CD14-positive monocyte (primary cell): ENCODE results near the gene TSHZ1. TPM values are rescaled to one million over a fixed set of nuclear protein-coding genes. Genes with fewer than 3 reads are reported as not detected.

Source experiments
- DNase-seq, 3 donors: peaks; one replicate each; pipeline ENCODE4 v3.0.0-alpha.2; 2011 to 2022
- H2AFZ ChIP-seq: 2 replicates; pipeline ENCODE4 v1.6.0; 2012; ENCODE audit warnings: mild to moderate bottlenecking, low read depth, low read length, inconsistent platforms; ENCODE audit not compliant: insufficient read depth, poor library complexity, severe bottlenecking
- H3K27ac ChIP-seq, 2 donors: 1 replicate in 1 of 2; 2 replicates in 1 of 2; pipeline ENCODE4 v1.5.1; 2012 to 2013; ENCODE audit warnings: low read length in 2 of 2, control low read depth in 1 of 2, inconsistent platforms in 1 of 2, low read depth in 1 of 2, mild to moderate bottlenecking in 1 of 2
- H3K27me3 ChIP-seq, 2 donors: one replicate each; pipeline versions ENCODE4 v1.6.0 to v1.6.1; 2011 to 2013; ENCODE audit warnings: low read length in 2 of 2; ENCODE audit not compliant: control insufficient read depth in 2 of 2, insufficient read depth in 2 of 2
- H3K36me3 ChIP-seq, 2 donors: replicated peaks in 1 of 2; 1 replicate in 1 of 2; 2 replicates in 1 of 2; pipeline versions ENCODE4 v1.5.1 to v1.6.1; 2012 to 2013; ENCODE audit warnings: low read length in 2 of 2, control low read depth in 1 of 2, inconsistent platforms in 1 of 2, mild to moderate bottlenecking in 1 of 2; ENCODE audit not compliant: insufficient read depth in 2 of 2, control insufficient read depth in 1 of 2
- H3K4me1 ChIP-seq, 2 donors: 1 replicate in 1 of 2; 2 replicates in 1 of 2; pipeline versions ENCODE4 v1.5.1 to v1.6.1; 2012 to 2013; ENCODE audit warnings: low read length in 2 of 2, control low read depth in 1 of 2, inconsistent platforms in 1 of 2, mild to moderate bottlenecking in 1 of 2, moderate library complexity in 1 of 2; ENCODE audit not compliant: insufficient read depth in 2 of 2, control insufficient read depth in 1 of 2
- H3K4me2 ChIP-seq: replicated peaks from 2 replicates; pipeline ENCODE3; 2012; ENCODE audit warnings: low read length, moderate library complexity, mild to moderate bottlenecking; ENCODE audit not compliant: poor library complexity, severe bottlenecking; ENCODE audit errors: extremely low read depth
- H3K4me3 ChIP-seq, 3 experiments: fragments of 200-600 bp in 1 of 3; sonication (generic) in 1 of 3; replicated peaks in 1 of 3; 1 replicate in 2 of 3; 2 replicates in 1 of 3; pipeline ENCODE4 v1.5.1; 2011 to 2013; ENCODE audit warnings: low read length in 3 of 3, mild to moderate bottlenecking in 3 of 3, control low read depth in 2 of 3, low read depth in 2 of 3, inconsistent platforms in 1 of 3, moderate library complexity in 1 of 3
- H3K79me2 ChIP-seq: 2 replicates; pipeline ENCODE4 v1.6.0; 2012; ENCODE audit warnings: mild to moderate bottlenecking, control low read depth, inconsistent platforms, low read length, moderate library complexity; ENCODE audit not compliant: insufficient read depth
- H3K9ac ChIP-seq: 2 replicates; pipeline ENCODE4 v1.6.0; 2017; ENCODE audit warnings: low read length, mild to moderate bottlenecking; ENCODE audit not compliant: insufficient read depth, poor library complexity, severe bottlenecking
- H3K9me3 ChIP-seq, 2 donors: replicated peaks in 1 of 2; 1 replicate in 1 of 2; 2 replicates in 1 of 2; pipeline versions ENCODE4 v1.5.1 to v1.6.1; 2012 to 2013; ENCODE audit warnings: low read length in 2 of 2, control low read depth in 1 of 2; ENCODE audit not compliant: control insufficient read depth in 1 of 2, insufficient read depth in 1 of 2
- H4K20me1 ChIP-seq: 2 replicates; pipeline ENCODE4 v1.6.0; 2012; ENCODE audit warnings: mild to moderate bottlenecking, low read length, control low read depth, moderate library complexity; ENCODE audit not compliant: insufficient read depth
- H3K27ac Mint-ChIP-seq, 7 donors: one replicate each; pipeline ENCODE4 v1.8.0; 2020; ENCODE audit warnings: mild to moderate bottlenecking in 7 of 7, mixed read lengths in 7 of 7, moderate library complexity in 6 of 7, inconsistent platforms in 2 of 7
- H3K27me3 Mint-ChIP-seq, 3 donors: one replicate each; pipeline ENCODE4 v1.8.0; 2021 to 2022; ENCODE audit warnings: low read depth in 3 of 3, mild to moderate bottlenecking in 3 of 3, mixed read lengths in 3 of 3, moderate library complexity in 3 of 3, inconsistent platforms in 1 of 3
- H3K36me3 Mint-ChIP-seq, 2 donors: one replicate each; pipeline ENCODE4 v1.8.0; 2020; ENCODE audit warnings: mixed read lengths in 2 of 2, inconsistent platforms in 1 of 2, mild to moderate bottlenecking in 1 of 2
- H3K4me1 Mint-ChIP-seq: one replicate; pipeline ENCODE4 v1.8.0; 2020; ENCODE audit warnings: mild to moderate bottlenecking, mixed read lengths
- H3K4me3 Mint-ChIP-seq, 2 donors: one replicate each; pipeline ENCODE4 v1.8.0; 2020; ENCODE audit warnings: mild to moderate bottlenecking in 2 of 2, mixed read lengths in 2 of 2, moderate library complexity in 1 of 2
- H3K9me3 Mint-ChIP-seq, 7 donors: one replicate each; pipeline ENCODE4 v1.8.0; 2020 to 2022; ENCODE audit warnings: mixed read lengths in 7 of 7, mild to moderate bottlenecking in 6 of 7, moderate library complexity in 6 of 7, inconsistent platforms in 2 of 7
- CTCF ChIP-seq: fragments of 200-600 bp; IDR thresholded peaks from one replicate; pipeline ENCODE4 v1.8.0; 2022; ENCODE audit warnings: antibody characterized with exemption, mild to moderate bottlenecking
- WGBS: methylation state at CpG from one replicate; pipeline ENCODE4 v1.1.5; 2013; ENCODE audit warnings: missing lambda C conversion rate; ENCODE audit not compliant: insufficient coverage; 5-methylcytosine and 5-hydroxymethylcytosine counted together
- intact Hi-C, 2 donors: fragments of 100-400 bp; cut with micrococcal nuclease; formaldehyde crosslinking; loops; one replicate each; pipeline versions ENCODE4 v1.15.0 to v1.15.1; 2023
- polyA plus RNA-seq, 3 donors: library from polyadenylated mRNA; depleted of rRNA in 1 of 3; unstranded in 2 of 3; stranded (reverse) in 1 of 3; fragments of 300-500 nt in 2 of 3; fragments of >200 nt in 1 of 3; fragmentation: Illumina TruSeq in 2 of 3; gene quantifications; 1 replicate in 2 of 3; 2 replicates in 1 of 3; pipeline ENCODE4 v1.2.3, GENCODE V29; 2012 to 2021

The TSHZ1 gene
- polyA plus RNA-seq, 3 donors, result 0.76 to 3.3 (median 1.4) TPM

GRCh38 chr18:75208155-75208835, 2.3 kb upstream of the TSHZ1 start:
- peak overlapping the region; percentile 95 for H3K4me3 Mint-ChIP-seq
- H3K36me3 Mint-ChIP-seq, result peaks cover 11 to 23% of the 10 kb centered on the region in 2 donors
- H3K9me3 ChIP-seq, result no peaks in the 10 kb centered on the region
- no peaks in the 10 kb centered on the region for H3K36me3 ChIP-seq
- H2AFZ ChIP-seq, result peak overlapping the region; percentile 81
- H3K9ac ChIP-seq, result peak overlapping the region; percentile 79
- peak overlapping the region; percentile 79 to 86 for H3K27ac ChIP-seq
- TF ChIP-seq CTCF, result no peak
- DNase-seq, result peak; percentile 9 to 41 (median 32)
- peak overlapping the region; percentile 67 to 91 (median 89) for H3K4me3 ChIP-seq
- H3K4me2 ChIP-seq, result peak overlapping the region; percentile 93
- peaks cover 60% of the 10 kb centered on the region for H4K20me1 ChIP-seq
- peaks cover 16 to 37% of the 10 kb centered on the region in 2 donors for H3K27me3 ChIP-seq
- under 1% methylated on average over 50 of the region's 65 CpGs for WGBS
- H3K9me3 Mint-ChIP-seq, result peaks cover 0 to 1% (median 0%) of the 10 kb centered on the region in 7 donors
- intact Hi-C loops, result loop anchor here (5.0 to 10.0 kb wide), 4 partner anchors 39 to 143 kb away; no protein-coding TSS in a partner anchor
- peaks cover 76% of the 10 kb centered on the region for H3K79me2 ChIP-seq
- peaks cover 2 to 38% (median 23%) of the 10 kb centered on the region in 3 donors for H3K27me3 Mint-ChIP-seq
- peaks cover 57% of the 10 kb centered on the region for H3K4me1 Mint-ChIP-seq
- peak overlapping the region; percentile 31 to 88 (median 81) for H3K27ac Mint-ChIP-seq
- H3K4me1 ChIP-seq, result peaks cover 54 to 71% of the 10 kb centered on the region in 2 donors

DNA sequence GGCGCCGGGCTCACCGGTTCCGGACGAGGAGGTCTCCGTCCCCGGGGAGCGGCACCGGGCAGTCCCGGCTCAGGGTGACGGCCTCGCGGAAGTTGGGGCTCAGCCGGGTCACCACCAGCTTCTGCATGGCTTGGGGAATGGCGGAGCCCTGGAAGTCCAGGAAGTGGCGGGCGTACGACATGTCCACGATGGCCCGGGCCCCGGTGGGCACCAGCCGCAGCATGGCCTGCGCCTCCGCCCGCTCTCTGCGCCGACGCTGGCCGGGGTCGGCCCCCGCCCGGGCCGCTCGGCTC, 1.8 kb upstream of the TSHZ1 start:
- H3K4me2 ChIP-seq, result peak overlapping the region; percentile 93
- H3K36me3 ChIP-seq, result no peaks in the 10 kb centered on the region
- peak overlapping the region; percentile 67 to 91 (median 89) for H3K4me3 ChIP-seq
- intact Hi-C loops, result loop anchor here (5.0 to 10.0 kb wide), 4 partner anchors 39 to 144 kb away; no protein-coding TSS in a partner anchor
- H3K9me3 ChIP-seq, result no peaks in the 10 kb centered on the region
- Mint-ChIP-seq H3K27me3 (peaks cover 2 to 35% (median 23%) of the 10 kb centered on the region in 3 donors), H3K36me3 (peaks cover 11 to 23% of the 10 kb centered on the region in 2 donors), H3K27ac (peak overlapping the region in 2 of 7 donors; percentile 65 to 78), H3K9me3 (peaks cover 0 to 1% (median 0%) of the 10 kb centered on the region in 7 donors), H3K4me1 (peaks cover 59% of the 10 kb centered on the region), H3K4me3 (peak overlapping the region; percentile 95)
- under 1% methylated on average over 34 of the region's 34 CpGs for WGBS
- H3K9ac ChIP-seq, result peak overlapping the region; percentile 79
- H4K20me1 ChIP-seq, result peaks cover 55% of the 10 kb centered on the region
- peaks cover 16 to 35% of the 10 kb centered on the region in 2 donors for H3K27me3 ChIP-seq
- peak overlapping the region; percentile 79 to 86 for H3K27ac ChIP-seq
- peaks cover 77% of the 10 kb centered on the region for H3K79me2 ChIP-seq
- no peak for TF ChIP-seq CTCF
- peak overlapping the region; percentile 81 for H2AFZ ChIP-seq
- DNase-seq, result peak in 2 of 3 donors; percentile 34 to 47
- H3K4me1 ChIP-seq, result peaks cover 54 to 75% of the 10 kb centered on the region in 2 donors
